Testis (tissue), 3 donors: Measurements from ENCODE around the gene AQP6. TPM values are rescaled to one million over a fixed set of nuclear protein-coding genes. Genes with fewer than 3 reads are reported as not detected.

ENCODE experiments used
- DNase-seq: peaks from one replicate; pipeline ENCODE4 v3.0.0-alpha.2; 2019
- H3K27ac ChIP-seq, 2 donors: fragments of 200-600 bp; sonication (generic); one replicate each; pipeline ENCODE4 v1.5.1; 2019
- H3K27me3 ChIP-seq: fragments of 200-600 bp; sonication (generic); one replicate; pipeline ENCODE4 v1.5.1; 2019
- H3K36me3 ChIP-seq: fragments of 200-600 bp; sonication (generic); one replicate; pipeline ENCODE4 v1.5.1; 2017; ENCODE audit warnings: low read depth; ENCODE audit errors: missing control alignments
- H3K4me1 ChIP-seq: fragments of 200-600 bp; sonication (generic); one replicate; pipeline ENCODE4 v1.5.1; 2019
- H3K4me3 ChIP-seq, 2 donors: fragments of 200-600 bp; sonication (generic); one replicate each; pipeline ENCODE4 v1.5.1; 2017 to 2019
- H3K9me3 ChIP-seq: fragments of 200-600 bp; sonication (generic); one replicate; pipeline ENCODE4 v1.5.1; 2017
- CTCF ChIP-seq, 3 experiments: fragments of 450-650 bp in 2 of 3; fragments of 200-600 bp in 1 of 3; sonication (generic) in 1 of 3; IDR thresholded peaks; one replicate each; pipeline ENCODE4 v1.5.1; 2016 to 2019; ENCODE audit warnings: antibody characterized with exemption in 3 of 3, mild to moderate bottlenecking in 2 of 3, moderate library complexity in 1 of 3
- POLR2A ChIP-seq: fragments of 450-650 bp; IDR thresholded peaks from one replicate; pipeline ENCODE4 v1.6.1; 2017; ENCODE audit warnings: antibody characterized with exemption, mild to moderate bottlenecking, moderate library complexity
- WGBS, 2 donors: methylation state at CpG; one replicate each; pipeline ENCODE4 v1.1.5; 2018; 5-methylcytosine and 5-hydroxymethylcytosine counted together
- intact Hi-C: fragments of 100-400 bp; cut with DNase I; formaldehyde crosslinking; loops from one replicate; pipeline ENCODE4 v1.15.1; 2023; ENCODE audit warnings: low total_unique reads
- polyA plus RNA-seq: library from polyadenylated mRNA; stranded (reverse); fragments of 350-450 nt; fragmentation: Illumina TruSeq; extraction: RNeasy Lipid Tissue Mini Kit (QIAGEN cat#74804); gene quantifications from one replicate; pipeline ENCODE4 v1.2.3, GENCODE V29; 2014; ENCODE audit warnings: low read depth, low replicate concordance; ENCODE audit not compliant: insufficient read depth
- total RNA-seq, 2 donors: library from RNA; depleted of rRNA; stranded (reverse); fragments of >200 nt; gene quantifications; one replicate each; pipeline ENCODE4 v1.2.3, GENCODE V29; 2016

The AQP6 gene
- total and polyA plus RNA-seq, 3 donors from 2014 or later: 1.7 to 3.1 (median 2.2) TPM

GRCh38 chr12:49974231-49974675 lies 1.5 kb downstream of the AQP6 start:
- no peaks in the 10 kb centered on the region for H3K9me3 ChIP-seq
- no peaks in the 10 kb centered on the region for H3K27me3 ChIP-seq
- no peaks in the 10 kb centered on the region for H3K36me3 ChIP-seq
- intact Hi-C loops: loop anchor here (5.0 kb wide), 2 partner anchors 38 to 83 kb away; partner anchors contain the start of gene ASIC1
- peaks cover 13% of the 10 kb centered on the region for H3K4me1 ChIP-seq
- no peak overlapping the region for H3K27ac ChIP-seq
- no peak overlapping the region for H3K4me3 ChIP-seq
- WGBS, 2 donors: 41% methylated on average over 6 to 13 of the region's 15 CpGs
- TF ChIP-seq CTCF (IDR thresholded peaks at IDR 0.05): peak; percentile 21 to 51 (median 42)
- TF ChIP-seq POLR2A: no peak
- DNase-seq: peak; percentile 80

- Histone ChIP-seq H3K9me3 (no peaks in the 10 kb centered on the region), H3K4me1 (peaks cover 13% of the 10 kb centered on the region), H3K36me3 (no peaks in the 10 kb centered on the region), H3K27ac (no peak overlapping the region), H3K4me3 (no peak overlapping the region), H3K27me3 (no peaks in the 10 kb centered on the region)
- 52 to 66% methylated on average over 8 of the region's 8 CpGs for WGBS, 2 donors
- intact Hi-C loops: loop anchor here (5.0 kb wide), 2 partner anchors 38 to 83 kb away; partner anchors contain the start of gene ASIC1
- no peak for DNase-seq
- TF ChIP-seq CTCF (IDR thresholded peaks at IDR 0.05): peak in 1 of 3 experiments; percentile 3
- no peak for TF ChIP-seq POLR2A
Measured at GRCh38 chr12:49974677-49975317, 2.0 kb downstream of the AQP6 start.

GRCh38 chr12:49975318-49975761 lies 2.6 kb downstream of the AQP6 start:
- Histone ChIP-seq H3K9me3 (no peaks in the 10 kb centered on the region), H3K4me1 (peaks cover 13% of the 10 kb centered on the region), H3K36me3 (no peaks in the 10 kb centered on the region), H3K27me3 (no peaks in the 10 kb centered on the region), H3K4me3 (no peak overlapping the region), H3K27ac (no peak overlapping the region)
- no peak for TF ChIP-seq CTCF (IDR thresholded peaks at IDR 0.05)
- no peak for TF ChIP-seq POLR2A
- DNase-seq: no peak
- 77 to 84% methylated on average over 17 of the region's 17 CpGs for WGBS, 2 donors
- intact Hi-C loops: no loop called here

- Histone ChIP-seq H3K9me3 (no peaks in the 10 kb centered on the region), H3K27me3 (no peaks in the 10 kb centered on the region), H3K27ac (no peak overlapping the region), H3K4me3 (no peak overlapping the region), H3K36me3 (no peaks in the 10 kb centered on the region), H3K4me1 (peaks cover 13% of the 10 kb centered on the region)
- WGBS, 2 donors: 89 to 93% methylated on average over 2 of the region's 2 CpGs
- intact Hi-C loops: no loop called here
- no peak for DNase-seq
- TF ChIP-seq POLR2A (no peak), CTCF (IDR thresholded peaks at IDR 0.05) (no peak)
Measured at GRCh38 chr12:49976557-49976956, 3.8 kb downstream of the AQP6 start.

GRCh38 chr12:49978125-49978524 lies 5.4 kb downstream of the AQP6 start:
- Histone ChIP-seq H3K27ac (no peak overlapping the region), H3K9me3 (no peaks in the 10 kb centered on the region)
- 78 to 83% methylated on average over 3 to 4 of the region's 4 CpGs for WGBS, 2 donors

More at GRCh38 chr12:49978125-49978524, 5.4 kb downstream of the AQP6 start:
- Histone ChIP-seq H3K36me3 (no peaks in the 10 kb centered on the region), H3K4me1 (peaks cover 13% of the 10 kb centered on the region), H3K4me3 (no peak overlapping the region), H3K27me3 (no peaks in the 10 kb centered on the region)
- DNase-seq: no peak
- TF ChIP-seq CTCF (IDR thresholded peaks at IDR 0.05): no peak
- TF ChIP-seq POLR2A: no peak
- intact Hi-C loops: no loop called here
